Activated naive CD8-positive, alpha-beta T cell treated with anti-CD3 and anti-CD28 coated beads, Interleukin-2, amount 50 U/mL, for 16 hours (primary cell): ENCODE results near the gene SRSF1.
"Not testable (repeated sequence)": the region's sequence is repeated elsewhere in the genome, so short reads cannot be mapped to it uniquely, and the experiment has no call there.

Source experiments
- DNase-seq: peaks from one replicate; pipeline ENCODE4 v3.0.0-alpha.2; 2020; ENCODE audit warnings: low read depth, low spot score

SRSF1 gene

GRCh38 chr17:57990037-57990436 lies 17.0 kb downstream of the SRSF1 start:
- no peak for DNase-seq

DNA sequence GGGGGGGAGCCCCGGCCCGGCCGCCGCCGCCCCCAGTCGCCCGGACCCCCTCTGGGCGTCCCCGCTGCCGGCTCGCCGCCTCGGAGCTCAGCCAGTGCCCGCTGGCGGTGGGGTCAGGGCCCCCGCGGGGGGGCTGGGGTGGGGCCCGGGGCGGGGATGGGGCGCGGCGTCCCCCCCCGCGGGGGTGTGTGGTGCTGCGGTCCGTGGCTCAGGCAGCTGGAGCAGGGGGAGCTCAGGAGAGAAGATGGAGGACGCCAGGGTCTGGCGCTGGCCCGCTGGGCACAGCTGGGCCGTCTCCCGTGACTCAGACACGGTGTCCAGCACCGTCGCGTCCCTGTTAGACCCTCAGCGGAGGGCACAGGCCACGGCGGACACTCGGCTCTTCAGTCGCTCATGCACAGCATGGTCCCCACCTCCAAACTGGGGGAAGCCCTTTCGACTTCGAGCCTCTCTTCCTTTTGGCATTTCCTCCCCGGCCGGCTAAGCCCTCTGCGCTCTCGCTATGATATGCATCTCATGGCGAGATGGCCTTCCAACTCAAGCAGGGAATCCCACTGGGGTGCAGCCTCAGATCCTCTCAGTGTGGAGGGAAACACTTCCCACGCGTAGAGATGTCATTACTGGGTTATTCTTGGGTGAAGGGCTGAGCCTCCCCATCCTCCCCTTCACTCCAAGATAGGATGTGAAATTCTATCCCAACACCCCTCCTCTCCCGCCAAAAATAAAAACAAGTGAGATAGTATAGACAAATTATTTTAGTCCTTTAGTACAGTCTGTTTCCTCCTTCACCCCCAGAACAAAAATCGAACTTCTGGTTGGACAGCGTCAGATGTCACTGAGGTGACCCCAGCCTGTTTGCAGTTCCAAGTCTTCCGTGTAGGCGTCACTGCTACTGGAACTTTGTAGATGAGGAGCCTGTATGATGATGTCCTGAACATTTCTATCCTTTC lies 18.5 kb downstream of the SRSF1 start:
- DNase-seq, result peak; percentile 21

DNA sequence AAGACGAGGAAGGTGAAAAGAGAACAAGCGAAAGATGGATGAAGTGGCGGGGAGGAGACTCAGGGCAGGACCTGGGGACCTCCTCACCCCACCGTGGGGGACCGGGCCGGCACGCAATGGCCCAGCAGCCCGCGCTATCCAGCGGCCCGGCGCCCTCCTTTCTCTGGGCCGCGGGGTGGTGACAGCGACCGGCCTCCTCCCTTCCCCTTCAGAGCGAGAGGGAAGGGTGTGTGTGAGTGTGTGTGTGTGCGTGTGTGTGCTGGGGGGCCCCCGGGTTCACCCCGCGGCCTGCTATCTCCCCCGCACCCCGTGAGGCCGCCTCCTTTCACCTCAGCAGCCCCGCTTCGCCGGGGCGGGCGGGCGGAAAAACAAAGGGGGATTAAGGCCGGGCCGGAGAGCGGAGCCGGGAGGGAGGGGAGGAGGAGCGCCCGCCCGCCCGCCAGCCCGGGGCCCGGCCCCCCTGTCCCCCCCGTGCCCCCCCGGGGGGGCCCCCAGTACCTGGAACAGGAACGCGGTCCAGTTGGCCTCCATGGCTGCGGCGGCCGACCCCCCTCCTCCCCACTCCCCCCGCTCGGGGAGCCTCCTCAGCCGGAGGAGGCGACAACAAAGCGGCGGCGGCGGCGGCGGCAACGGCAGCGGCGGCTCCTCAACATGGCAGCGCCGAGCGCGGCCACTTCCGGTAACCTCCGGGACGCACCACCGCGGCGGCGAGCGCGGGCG lies 19.3 kb downstream of the SRSF1 start, which contains the start of gene VEZF1:
TSS of gene VEZF1 (minus strand) at position 674 of the 720 bp plus-strand sequence. CDS start at position 531, 143 bp downstream.
- DNase-seq, result peak; percentile 51

GRCh38 chr17:57986841-57987580 lies 20.0 kb downstream of the SRSF1 start:
- DNase-seq, result peak; percentile 11

DNA sequence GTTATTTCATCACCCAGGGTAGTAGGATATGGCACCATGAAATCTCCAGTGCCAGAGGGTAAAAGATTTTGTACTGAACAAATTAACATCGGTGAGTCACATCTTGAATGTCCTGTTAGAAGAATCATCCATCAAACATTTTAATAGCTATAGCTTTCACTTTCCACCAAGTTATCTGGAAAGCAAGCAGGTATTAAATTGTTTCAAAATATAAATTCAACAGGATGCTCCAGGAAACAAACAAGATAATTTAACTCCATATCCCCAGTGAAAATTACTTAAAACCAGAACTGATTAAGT lies 21.4 kb downstream of the SRSF1 start:
- no peak for DNase-seq

DNA sequence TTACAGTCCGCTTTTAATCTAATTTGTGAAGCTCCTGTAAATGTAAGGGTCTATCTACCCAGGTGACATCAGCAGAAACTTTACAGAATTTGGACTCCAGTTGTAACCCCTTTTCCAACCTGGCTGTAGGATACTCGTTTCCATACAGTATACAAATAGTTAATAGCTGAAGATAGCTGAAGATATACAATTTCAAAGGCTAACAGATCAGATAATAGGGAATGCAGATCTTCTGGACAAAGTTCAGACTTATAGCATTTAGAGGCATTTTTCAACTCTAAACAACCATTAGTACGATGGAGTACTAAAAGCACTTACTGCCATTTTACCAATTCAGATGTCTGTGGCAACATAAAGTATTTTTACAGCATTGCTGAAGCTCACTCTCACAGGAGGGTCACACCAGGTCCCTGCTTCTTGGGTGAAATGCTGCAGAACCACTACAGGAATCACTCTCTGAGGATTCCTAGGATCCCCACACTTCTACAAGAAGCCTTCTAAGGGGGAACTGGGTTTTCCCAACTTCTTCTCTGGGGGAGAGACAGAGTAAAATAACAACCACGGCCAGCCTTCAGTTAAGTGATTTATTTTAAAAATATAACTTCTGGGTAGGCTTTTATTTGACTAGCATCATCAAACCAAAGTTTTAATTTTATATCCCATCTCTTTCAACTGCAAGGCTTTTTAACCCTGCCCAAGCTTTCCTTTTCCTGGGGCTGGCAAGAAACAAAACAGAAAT lies 21.9 kb downstream of the SRSF1 start:
- no peak for DNase-seq

- DNase-seq, result no peak
Observed at GRCh38 chr17:57984261-57984890, 22.7 kb downstream of the SRSF1 start.

DNA sequence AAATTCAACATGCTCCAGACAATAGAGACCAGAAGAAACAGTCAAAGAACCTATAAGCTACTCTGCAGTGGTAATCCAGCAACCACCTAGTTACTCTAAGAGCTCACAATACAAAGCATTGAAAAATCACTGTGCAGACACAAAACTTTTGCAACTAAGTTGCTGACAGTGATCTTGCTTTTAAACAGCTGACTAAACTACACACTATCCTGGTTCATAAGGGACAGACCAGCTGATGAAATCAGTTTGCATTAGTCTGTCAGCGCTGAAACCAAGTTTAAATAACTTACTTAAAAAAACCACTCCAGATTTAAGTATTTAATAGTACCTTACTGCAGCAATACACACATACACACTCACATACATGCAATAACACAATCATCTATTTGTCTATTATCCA lies 23.6 kb downstream of the SRSF1 start:
- no peak for DNase-seq

- no peak for DNase-seq
Observed at GRCh38 chr17:57982452-57983170, 24.4 kb downstream of the SRSF1 start.

DNA sequence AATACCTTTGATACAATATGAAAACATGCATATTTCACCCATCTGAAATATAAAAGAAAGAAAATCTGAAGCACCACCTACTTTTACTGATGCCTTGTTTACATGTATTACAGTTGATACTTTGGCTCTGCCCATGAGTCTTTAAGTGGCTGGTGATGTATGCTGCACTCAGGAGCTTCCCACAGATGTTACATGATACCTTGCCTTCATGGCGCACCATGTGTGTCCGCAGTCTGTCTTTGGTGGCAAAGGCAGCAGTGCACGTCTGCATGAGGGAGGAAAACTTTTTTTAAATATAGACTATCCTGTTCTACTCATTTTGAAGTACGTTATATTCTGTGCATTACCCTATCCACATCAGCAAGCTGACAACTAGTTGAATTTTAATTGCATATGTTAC lies 26.5 kb downstream of the SRSF1 start:
- DNase-seq, result no peak

DNA sequence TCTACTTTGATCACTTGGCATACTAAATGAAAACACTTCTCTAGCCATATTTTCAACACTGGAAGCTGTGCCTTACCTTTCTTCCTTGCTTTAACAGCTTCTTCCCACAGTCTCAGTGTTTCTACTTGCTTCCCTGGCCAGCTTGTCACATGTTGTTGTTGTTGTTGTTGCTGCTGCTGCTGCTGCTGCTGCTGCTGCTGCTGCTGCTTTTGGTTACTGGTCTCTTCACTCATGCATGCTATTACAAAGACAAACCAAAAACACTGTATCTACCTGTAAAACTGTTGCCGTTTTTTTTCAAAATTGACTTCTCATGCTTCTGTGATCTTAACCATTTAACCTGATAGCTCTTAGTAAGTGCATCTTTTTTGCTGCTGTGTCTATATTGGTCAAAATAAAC lies 28.0 kb downstream of the SRSF1 start:
- no peak for DNase-seq

DNA sequence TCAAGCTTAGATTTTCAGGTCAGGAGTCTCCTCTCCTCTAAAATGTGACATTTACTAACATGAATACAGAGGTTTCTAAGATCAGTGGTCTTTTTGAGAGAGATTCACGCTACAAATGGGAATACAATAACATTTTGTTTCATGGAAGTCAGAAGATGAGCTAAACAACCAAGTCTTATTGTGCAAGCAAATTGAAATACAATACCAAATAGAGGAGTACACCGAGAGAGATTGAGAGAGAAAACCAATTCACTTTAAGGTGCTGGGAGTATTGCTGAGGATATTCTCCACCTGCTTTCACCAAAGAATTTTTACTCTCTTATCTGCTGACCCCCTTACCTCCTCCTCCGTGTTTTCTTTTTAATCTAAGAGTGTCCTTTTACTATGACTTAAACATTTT lies 30.5 kb downstream of the SRSF1 start:
- DNase-seq, result no peak

DNA sequence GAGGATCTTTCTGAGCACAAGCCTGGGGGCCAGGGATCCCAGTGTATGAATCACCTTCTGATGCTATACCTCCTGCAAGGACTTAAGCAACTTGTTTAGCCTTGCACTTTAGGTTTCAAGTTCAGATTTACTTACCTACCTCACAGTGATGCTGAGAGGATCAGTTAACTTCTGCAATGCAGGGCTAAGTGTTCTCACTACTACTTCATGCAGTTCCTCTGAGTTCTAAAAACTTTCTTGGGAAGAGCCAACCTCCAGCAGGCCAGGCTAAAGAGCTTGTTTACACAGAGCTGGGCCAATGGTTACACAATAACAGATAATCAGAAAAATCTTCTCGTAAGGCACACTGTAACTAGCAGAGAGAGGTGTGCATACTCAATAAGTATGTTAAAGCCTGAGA lies 32.0 kb downstream of the SRSF1 start:
- no peak for DNase-seq

DNA sequence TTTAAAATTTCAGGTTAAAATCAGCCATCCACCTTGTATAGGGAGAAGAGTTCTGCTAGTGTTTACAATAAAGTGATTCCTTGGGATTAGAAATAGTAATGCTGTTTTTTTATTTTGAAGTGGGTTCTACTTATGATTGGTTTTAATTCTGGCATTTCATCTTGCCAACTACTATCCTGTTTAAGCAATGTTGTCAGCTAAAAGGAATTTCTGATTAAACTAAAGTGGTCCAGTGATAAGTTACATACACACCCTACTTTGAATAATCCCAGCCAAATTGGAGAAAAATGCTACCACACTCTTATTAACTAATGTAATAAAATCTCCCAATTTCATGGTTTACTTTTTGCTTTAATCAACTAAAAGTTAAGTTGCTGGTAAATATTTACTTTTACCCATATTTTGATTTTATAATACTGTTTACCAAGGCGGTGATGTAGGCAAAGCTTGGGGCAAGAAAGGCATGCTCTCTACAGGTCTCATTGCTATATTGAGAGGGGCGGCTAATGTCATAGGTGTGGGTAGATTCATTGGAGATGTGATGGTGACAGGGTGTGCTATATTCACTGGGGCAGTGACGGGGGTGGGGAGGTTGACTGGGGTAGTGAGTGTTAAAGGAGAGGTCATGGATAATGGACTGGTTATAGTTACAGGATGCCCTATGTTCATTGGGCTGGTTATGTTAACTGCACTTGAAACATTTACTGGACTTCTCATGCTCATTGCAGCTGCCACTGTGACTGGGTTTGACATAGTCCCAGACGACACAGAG lies 32.8 kb downstream of the SRSF1 start:
- DNase-seq, result not testable (repeated sequence)

DNA sequence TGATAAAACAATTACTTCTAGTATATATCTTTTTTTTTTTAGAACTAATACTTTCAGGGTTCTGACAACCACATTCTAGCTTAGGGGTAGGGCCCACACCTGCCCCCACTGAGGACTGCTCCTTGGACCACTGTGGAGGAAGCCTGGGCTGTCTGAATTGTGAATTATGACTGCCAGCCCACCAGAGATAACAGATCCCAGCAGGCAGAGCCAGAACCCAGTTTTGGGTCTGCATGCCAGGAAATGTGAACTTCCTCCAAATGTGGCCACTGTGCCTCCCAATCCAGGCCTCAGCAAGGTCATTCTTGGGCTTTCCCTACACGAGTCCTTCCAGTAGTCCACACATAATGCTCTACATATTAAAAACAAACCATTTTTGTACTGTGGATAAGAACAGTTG lies 34.9 kb downstream of the SRSF1 start:
- no peak for DNase-seq

DNA sequence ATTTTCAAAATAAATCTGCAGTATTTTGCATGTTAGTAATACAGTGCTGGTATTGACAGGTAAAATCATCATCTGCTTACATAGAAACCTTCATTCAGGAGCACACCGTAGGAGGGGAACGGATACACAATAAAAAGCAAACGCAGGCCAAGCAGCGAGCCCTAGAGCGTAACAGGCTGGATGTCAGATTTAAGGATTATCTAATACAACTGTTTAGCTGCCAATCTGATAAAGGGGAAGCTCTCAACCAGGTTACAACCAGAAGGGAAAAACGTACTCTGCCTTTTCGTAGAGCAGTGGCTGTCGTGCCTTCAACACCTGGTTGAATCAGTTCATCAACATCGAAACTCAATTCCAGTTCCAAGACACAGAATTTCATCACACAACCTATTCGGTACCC lies 35.5 kb downstream of the SRSF1 start:
- DNase-seq, result no peak

GRCh38 chr17:57970710-57971109 lies 36.3 kb downstream of the SRSF1 start:
- DNase-seq, result no peak

- no peak for DNase-seq
Observed at GRCh38 chr17:57968456-57968855, 38.6 kb downstream of the SRSF1 start.

GRCh38 chr17:57966875-57967274 lies 40.2 kb downstream of the SRSF1 start:
- no peak for DNase-seq

DNA sequence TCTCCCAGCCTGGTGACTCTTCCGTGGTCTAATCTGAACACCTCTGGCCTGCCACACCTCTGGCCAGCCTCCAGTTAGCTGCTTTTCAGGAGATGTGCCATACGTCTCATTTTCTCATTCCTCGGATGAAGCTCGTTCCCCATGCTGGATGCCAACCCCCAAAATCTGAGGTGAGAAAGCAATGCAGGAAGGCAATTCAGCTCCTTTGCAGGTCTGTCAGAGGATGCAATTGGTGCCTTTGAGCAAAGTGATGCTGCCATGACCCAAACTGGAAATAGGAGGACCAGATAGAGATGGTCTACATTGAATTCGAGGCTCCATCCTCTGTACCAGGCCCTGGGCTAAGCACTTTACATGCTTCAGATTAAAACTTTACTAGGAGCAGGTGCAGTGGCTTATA lies 40.8 kb downstream of the SRSF1 start:
- DNase-seq, result no peak
